ENCODE measurements around the gene ULK2. TPM values are rescaled to one million over a fixed set of nuclear protein-coding genes. Genes with fewer than 3 reads are reported as not detected.

The ULK2 gene
- polyA plus RNA-seq, 1 of the 3 experiments (the other 2 are of a cell fraction): 18.0 TPM

DNA sequence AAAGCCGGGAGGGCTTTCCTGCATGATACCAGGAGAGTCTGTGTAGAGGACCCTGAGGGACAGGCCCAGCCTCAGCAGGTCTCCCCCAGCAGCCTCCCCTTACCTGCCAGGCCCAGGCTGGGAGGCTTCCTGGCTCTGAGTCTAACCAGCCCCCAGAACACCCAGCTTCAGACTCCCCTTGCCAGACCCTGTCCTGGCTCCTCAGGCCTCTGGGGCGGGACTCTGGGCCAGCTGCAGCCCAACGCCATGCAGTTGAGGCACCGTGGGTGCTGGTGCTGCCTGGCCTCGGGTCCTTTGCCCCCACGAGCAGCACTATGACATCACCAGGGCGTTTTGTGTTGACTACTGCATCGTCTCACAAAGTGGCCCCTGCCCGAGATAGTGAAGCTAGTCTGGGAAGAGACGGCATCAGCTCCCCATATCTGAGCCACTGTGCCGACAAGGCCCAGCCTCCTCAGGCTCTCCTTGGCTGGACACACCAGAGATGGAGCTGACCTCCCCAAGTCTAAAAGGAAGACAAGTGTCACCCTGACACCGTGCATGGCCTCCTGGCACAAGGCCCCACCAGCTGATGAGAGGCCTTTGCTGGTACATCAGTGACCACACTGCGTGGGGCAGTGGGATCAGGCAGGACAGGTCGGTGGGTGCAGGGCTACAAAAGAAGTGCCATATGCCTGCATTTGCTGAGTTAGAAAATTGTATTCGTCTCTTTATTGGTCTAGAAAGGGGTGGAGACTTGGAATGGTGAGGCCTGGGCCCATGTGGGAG is 130.2 kb downstream of the ULK2 start:
- ChIA-PET CTCF (interaction anchor here (0.6 to 0.9 kb wide), 4 partner anchors 17 to 116 kb away, joined by 3 read pairs; no protein-coding TSS in a partner anchor), POLR2A (no interaction called here)
- H3K27ac ChIP-seq (ENCODE audit: low read depth in 2 of 2, low read length in 1 of 2): no peak overlapping the region
- H3K27me3 ChIP-seq (ENCODE audit: insufficient read depth): no peaks in the 10 kb centered on the region
- no peaks in the 10 kb centered on the region for H3K36me3 ChIP-seq (replicated peaks in 1 of 2; ENCODE audit: control insufficient read depth in 1 of 2, insufficient read depth in 2 of 2, low read length in 1 of 2)
- no peaks in the 10 kb centered on the region for H3F3A ChIP-seq (replicated peaks; ENCODE audit: insufficient read depth)
- H3K9me2 ChIP-seq: no peaks in the 10 kb centered on the region
- H2AFZ ChIP-seq (ENCODE audit: low read depth): no peak overlapping the region
- TF ChIP-seq, protein P1, sequence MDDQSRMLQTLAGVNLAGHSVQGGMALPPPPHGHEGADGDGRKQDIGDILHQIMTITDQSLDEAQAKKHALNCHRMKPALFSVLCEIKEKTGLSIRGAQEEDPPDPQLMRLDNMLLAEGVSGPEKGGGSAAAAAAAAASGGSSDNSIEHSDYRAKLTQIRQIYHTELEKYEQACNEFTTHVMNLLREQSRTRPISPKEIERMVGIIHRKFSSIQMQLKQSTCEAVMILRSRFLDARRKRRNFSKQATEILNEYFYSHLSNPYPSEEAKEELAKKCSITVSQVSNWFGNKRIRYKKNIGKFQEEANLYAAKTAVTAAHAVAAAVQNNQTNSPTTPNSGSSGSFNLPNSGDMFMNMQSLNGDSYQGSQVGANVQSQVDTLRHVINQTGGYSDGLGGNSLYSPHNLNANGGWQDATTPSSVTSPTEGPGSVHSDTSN (IDR thresholded peaks at IDR 0.05): no peak
- TF ChIP-seq FOXJ3 (CRISPR knock-in tag; IDR thresholded peaks at IDR 0.05) (no peak), TAF1 (IDR thresholded peaks at IDR 0.05; ENCODE audit: borderline replicate concordance, low read depth, low read length) (no peak), NRF1 (IDR thresholded peaks at IDR 0.05; ENCODE audit: low read depth, low read length) (no peak), JUND (IDR thresholded peaks at IDR 0.05) (no peak), NFIC (IDR thresholded peaks at IDR 0.05; ENCODE audit: borderline replicate concordance) (no peak), SMC3 (IDR thresholded peaks at IDR 0.05; ENCODE audit: low read depth, low read length) (no peak), EP300 (IDR thresholded peaks at IDR 0.05; ENCODE audit: borderline replicate concordance in 1 of 2, low read depth in 1 of 2, low read length in 1 of 2) (no peak), FOXM1 (IDR thresholded peaks at IDR 0.05; ENCODE audit: low read depth) (no peak)
- TF ChIP-seq, protein P2, sequence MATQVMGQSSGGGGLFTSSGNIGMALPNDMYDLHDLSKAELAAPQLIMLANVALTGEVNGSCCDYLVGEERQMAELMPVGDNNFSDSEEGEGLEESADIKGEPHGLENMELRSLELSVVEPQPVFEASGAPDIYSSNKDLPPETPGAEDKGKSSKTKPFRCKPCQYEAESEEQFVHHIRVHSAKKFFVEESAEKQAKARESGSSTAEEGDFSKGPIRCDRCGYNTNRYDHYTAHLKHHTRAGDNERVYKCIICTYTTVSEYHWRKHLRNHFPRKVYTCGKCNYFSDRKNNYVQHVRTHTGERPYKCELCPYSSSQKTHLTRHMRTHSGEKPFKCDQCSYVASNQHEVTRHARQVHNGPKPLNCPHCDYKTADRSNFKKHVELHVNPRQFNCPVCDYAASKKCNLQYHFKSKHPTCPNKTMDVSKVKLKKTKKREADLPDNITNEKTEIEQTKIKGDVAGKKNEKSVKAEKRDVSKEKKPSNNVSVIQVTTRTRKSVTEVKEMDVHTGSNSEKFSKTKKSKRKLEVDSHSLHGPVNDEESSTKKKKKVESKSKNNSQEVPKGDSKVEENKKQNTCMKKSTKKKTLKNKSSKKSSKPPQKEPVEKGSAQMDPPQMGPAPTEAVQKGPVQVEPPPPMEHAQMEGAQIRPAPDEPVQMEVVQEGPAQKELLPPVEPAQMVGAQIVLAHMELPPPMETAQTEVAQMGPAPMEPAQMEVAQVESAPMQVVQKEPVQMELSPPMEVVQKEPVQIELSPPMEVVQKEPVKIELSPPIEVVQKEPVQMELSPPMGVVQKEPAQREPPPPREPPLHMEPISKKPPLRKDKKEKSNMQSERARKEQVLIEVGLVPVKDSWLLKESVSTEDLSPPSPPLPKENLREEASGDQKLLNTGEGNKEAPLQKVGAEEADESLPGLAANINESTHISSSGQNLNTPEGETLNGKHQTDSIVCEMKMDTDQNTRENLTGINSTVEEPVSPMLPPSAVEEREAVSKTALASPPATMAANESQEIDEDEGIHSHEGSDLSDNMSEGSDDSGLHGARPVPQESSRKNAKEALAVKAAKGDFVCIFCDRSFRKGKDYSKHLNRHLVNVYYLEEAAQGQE (IDR thresholded peaks at IDR 0.05; ENCODE audit: low read depth, low read length): no peak
- TF ChIP-seq, protein P3, sequence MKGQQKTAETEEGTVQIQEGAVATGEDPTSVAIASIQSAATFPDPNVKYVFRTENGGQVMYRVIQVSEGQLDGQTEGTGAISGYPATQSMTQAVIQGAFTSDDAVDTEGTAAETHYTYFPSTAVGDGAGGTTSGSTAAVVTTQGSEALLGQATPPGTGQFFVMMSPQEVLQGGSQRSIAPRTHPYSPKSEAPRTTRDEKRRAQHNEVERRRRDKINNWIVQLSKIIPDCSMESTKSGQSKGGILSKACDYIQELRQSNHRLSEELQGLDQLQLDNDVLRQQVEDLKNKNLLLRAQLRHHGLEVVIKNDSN (IDR thresholded peaks at IDR 0.05; ENCODE audit: borderline replicate concordance, low read depth): no peak
- no peak for DNase-seq
- WGBS (ENCODE audit: low lambda C conversion rate): 67% methylated on average over 5 of the region's 15 CpGs
- H3K4me3 ChIP-seq (ENCODE audit: low read depth in 2 of 2, low read length in 1 of 2): no peak overlapping the region
- no peaks in the 10 kb centered on the region for H3K9me3 ChIP-seq
- no peaks in the 10 kb centered on the region for H3K79me2 ChIP-seq (ENCODE audit: insufficient read depth)
- no peaks in the 10 kb centered on the region; a peak in 1 of 4 replicates for H3K4me1 ChIP-seq (ENCODE audit: control insufficient read depth in 1 of 2, insufficient read depth in 2 of 2, low read depth in 1 of 2, low read length in 1 of 2)
- H3K9ac ChIP-seq: no peak overlapping the region
- H4K20me1 ChIP-seq (ENCODE audit: insufficient read depth): no peaks in the 10 kb centered on the region
- H3K4me2 ChIP-seq: no peak overlapping the region

Measured in SK-N-SH (cell line).